ENCODE measurements around the gene TLE4.
"Not testable (repeated sequence)": the region's sequence is repeated elsewhere in the genome, so short reads cannot be mapped to it uniquely, and the experiment has no call there.

TLE4 gene

GRCh38 chr9:79629721-79630120 is 58.0 kb downstream of the TLE4 start:
- DNase-seq (ENCODE audit: insufficient read length, low spot score) (no peak), FAIRE-seq (no peak)
- TF ChIP-seq TAF1 (IDR thresholded peaks at IDR 0.05; ENCODE audit: low read depth, low read length): no peak
- no peak for TF ChIP-seq POLR2AphosphoS5 (IDR thresholded peaks at IDR 0.05; ENCODE audit: low read depth, low read length)
- TF ChIP-seq PAX5 (IDR thresholded peaks at IDR 0.05; ENCODE audit: insufficient read depth, low read length, severe bottlenecking): no peak
- TF ChIP-seq POLR2A (IDR thresholded peaks at IDR 0.05; ENCODE audit: low read depth, low read length): no peak
- no peak for TF ChIP-seq POU2F2 (IDR thresholded peaks at IDR 0.05; ENCODE audit: low read depth, low read length)
- no peak for TF ChIP-seq SPI1 (IDR thresholded peaks at IDR 0.05; ENCODE audit: low read depth, low read length)

GRCh38 chr9:79630521-79631403 is 59.0 kb downstream of the TLE4 start:
- DNase-seq (ENCODE audit: insufficient read length, low spot score): no peak
- FAIRE-seq: no peak
- TF ChIP-seq SPI1 (IDR thresholded peaks at IDR 0.05; ENCODE audit: low read depth, low read length): no peak
- no peak for TF ChIP-seq PAX5 (IDR thresholded peaks at IDR 0.05; ENCODE audit: insufficient read depth, low read length, severe bottlenecking)
- TF ChIP-seq POU2F2 (IDR thresholded peaks at IDR 0.05; ENCODE audit: low read depth, low read length): no peak
- no peak for TF ChIP-seq TAF1 (IDR thresholded peaks at IDR 0.05; ENCODE audit: low read depth, low read length)
- no peak for TF ChIP-seq POLR2AphosphoS5 (IDR thresholded peaks at IDR 0.05; ENCODE audit: low read depth, low read length)
- no peak for TF ChIP-seq POLR2A (IDR thresholded peaks at IDR 0.05; ENCODE audit: low read depth, low read length)

GRCh38 chr9:79632060-79632459 is 60.3 kb downstream of the TLE4 start:
- DNase-seq (ENCODE audit: insufficient read length, low spot score) (no peak), FAIRE-seq (no peak)
- TF ChIP-seq POU2F2 (IDR thresholded peaks at IDR 0.05; ENCODE audit: low read depth, low read length) (no peak), TAF1 (IDR thresholded peaks at IDR 0.05; ENCODE audit: low read depth, low read length) (no peak), PAX5 (IDR thresholded peaks at IDR 0.05; ENCODE audit: insufficient read depth, low read length, severe bottlenecking) (no peak), POLR2AphosphoS5 (IDR thresholded peaks at IDR 0.05; ENCODE audit: low read depth, low read length) (no peak), POLR2A (IDR thresholded peaks at IDR 0.05; ENCODE audit: low read depth, low read length) (no peak), SPI1 (IDR thresholded peaks at IDR 0.05; ENCODE audit: low read depth, low read length) (no peak)

GRCh38 chr9:79632705-79633104 is 60.9 kb downstream of the TLE4 start:
- DNase-seq (ENCODE audit: insufficient read length, low spot score) (no peak), FAIRE-seq (no peak)

GRCh38 chr9:79633558-79633957 is 61.8 kb downstream of the TLE4 start:
- TF ChIP-seq PAX5 (IDR thresholded peaks at IDR 0.05; ENCODE audit: insufficient read depth, low read length, severe bottlenecking): no peak
- TF ChIP-seq TAF1 (IDR thresholded peaks at IDR 0.05; ENCODE audit: low read depth, low read length): no peak
- TF ChIP-seq SPI1 (IDR thresholded peaks at IDR 0.05; ENCODE audit: low read depth, low read length): no peak
- TF ChIP-seq POU2F2 (IDR thresholded peaks at IDR 0.05; ENCODE audit: low read depth, low read length): no peak
- no peak for TF ChIP-seq POLR2AphosphoS5 (IDR thresholded peaks at IDR 0.05; ENCODE audit: low read depth, low read length)
- no peak for TF ChIP-seq POLR2A (IDR thresholded peaks at IDR 0.05; ENCODE audit: low read depth, low read length)
- no peak for FAIRE-seq

More at GRCh38 chr9:79632705-79633104, 60.9 kb downstream of the TLE4 start:
- TF ChIP-seq TAF1 (IDR thresholded peaks at IDR 0.05; ENCODE audit: low read depth, low read length): no peak
- no peak for TF ChIP-seq POLR2A (IDR thresholded peaks at IDR 0.05; ENCODE audit: low read depth, low read length)
- TF ChIP-seq SPI1 (IDR thresholded peaks at IDR 0.05; ENCODE audit: low read depth, low read length): no peak
- TF ChIP-seq POU2F2 (IDR thresholded peaks at IDR 0.05; ENCODE audit: low read depth, low read length): no peak
- no peak for TF ChIP-seq POLR2AphosphoS5 (IDR thresholded peaks at IDR 0.05; ENCODE audit: low read depth, low read length)
- no peak for TF ChIP-seq PAX5 (IDR thresholded peaks at IDR 0.05; ENCODE audit: insufficient read depth, low read length, severe bottlenecking)

GRCh38 chr9:79637177-79637925 is 65.6 kb downstream of the TLE4 start:
- no peak for FAIRE-seq
- TF ChIP-seq PAX5 (IDR thresholded peaks at IDR 0.05; ENCODE audit: insufficient read depth, low read length, severe bottlenecking) (no peak), SPI1 (IDR thresholded peaks at IDR 0.05; ENCODE audit: low read depth, low read length) (no peak), POLR2A (IDR thresholded peaks at IDR 0.05; ENCODE audit: low read depth, low read length) (no peak), POU2F2 (IDR thresholded peaks at IDR 0.05; ENCODE audit: low read depth, low read length) (no peak), POLR2AphosphoS5 (IDR thresholded peaks at IDR 0.05; ENCODE audit: low read depth, low read length) (no peak), TAF1 (IDR thresholded peaks at IDR 0.05; ENCODE audit: low read depth, low read length) (no peak)
- no peak for DNase-seq (ENCODE audit: insufficient read length, low spot score)

More at GRCh38 chr9:79633558-79633957, 61.8 kb downstream of the TLE4 start:
- DNase-seq (ENCODE audit: insufficient read length, low spot score): no peak

- DNase-seq (ENCODE audit: insufficient read length, low spot score) (no peak), FAIRE-seq (no peak)
- TF ChIP-seq POU2F2 (IDR thresholded peaks at IDR 0.05; ENCODE audit: low read depth, low read length) (no peak), PAX5 (IDR thresholded peaks at IDR 0.05; ENCODE audit: insufficient read depth, low read length, severe bottlenecking) (no peak), TAF1 (IDR thresholded peaks at IDR 0.05; ENCODE audit: low read depth, low read length) (no peak), SPI1 (IDR thresholded peaks at IDR 0.05; ENCODE audit: low read depth, low read length) (no peak), POLR2A (IDR thresholded peaks at IDR 0.05; ENCODE audit: low read depth, low read length) (no peak)
Measured at GRCh38 chr9:79638806-79639205, 67.0 kb downstream of the TLE4 start.

GRCh38 chr9:79639354-79639753 is 67.6 kb downstream of the TLE4 start:
- no peak for TF ChIP-seq PAX5 (IDR thresholded peaks at IDR 0.05; ENCODE audit: insufficient read depth, low read length, severe bottlenecking)
- no peak for TF ChIP-seq POU2F2 (IDR thresholded peaks at IDR 0.05; ENCODE audit: low read depth, low read length)
- no peak for TF ChIP-seq TAF1 (IDR thresholded peaks at IDR 0.05; ENCODE audit: low read depth, low read length)
- TF ChIP-seq SPI1 (IDR thresholded peaks at IDR 0.05; ENCODE audit: low read depth, low read length): no peak
- DNase-seq (ENCODE audit: insufficient read length, low spot score) (no peak), FAIRE-seq (no peak)

- FAIRE-seq; DNase-seq (ENCODE audit: insufficient read length, low spot score): not testable (repeated sequence)
Measured at GRCh38 chr9:79640067-79640466, 68.3 kb downstream of the TLE4 start.

Measured in GM12891 (cell line).